HepG2 (cell line): Measurements from ENCODE around the gene KIF22. TPM values are rescaled to one million over a fixed set of nuclear protein-coding genes. Genes with fewer than 3 reads are reported as not detected.

Source experiments
- ATAD3A ChIP-seq: sonication (generic); formaldehyde crosslinking; IDR thresholded peaks from 2 replicates; pipeline ENCODE4 v1.4.0; 2020; ENCODE audit warnings: missing genetic modification reagents
- BATF2 ChIP-seq: sonication (generic); formaldehyde crosslinking; IDR thresholded peaks from 2 replicates; pipeline ENCODE4 v1.8.0; 2022; ENCODE audit warnings: mild to moderate bottlenecking, missing genetic modification reagents, moderate library complexity
- CC2D1A ChIP-seq: sonication (generic); formaldehyde crosslinking; IDR thresholded peaks from 2 replicates; pipeline ENCODE4 v1.8.1; 2023; ENCODE audit warnings: mild to moderate bottlenecking, missing genetic modification reagents
- FOXA3 ChIP-seq: IDR thresholded peaks from 2 replicates; pipeline ENCODE4 v1.6.1; 2016; ENCODE audit warnings: missing genetic modification reagents, missing compliant biosample characterization
- GATAD1 ChIP-seq: IDR thresholded peaks from 2 replicates; pipeline ENCODE4 v1.6.1; 2016; ENCODE audit warnings: missing genetic modification reagents, missing compliant biosample characterization
- HMG20A ChIP-seq: IDR thresholded peaks from 2 replicates; pipeline ENCODE4 v1.6.1; 2016; ENCODE audit warnings: borderline replicate concordance
- KLF16 ChIP-seq, 2 experiments: sonication (generic) in 1 of 2; formaldehyde crosslinking in 1 of 2; IDR thresholded peaks; 2 replicates each; pipeline versions ENCODE4 v1.6.1 to v1.8.0; 2016 to 2023; ENCODE audit warnings: missing genetic modification reagents in 2 of 2, missing compliant biosample characterization in 1 of 2
- NFYC ChIP-seq: IDR thresholded peaks from 2 replicates; pipeline ENCODE4 v1.6.1; 2016; ENCODE audit warnings: missing genetic modification reagents, missing compliant biosample characterization
- POLR2G ChIP-seq: fragments of 200-400 bp; formaldehyde crosslinking; IDR thresholded peaks from 2 replicates; pipeline ENCODE4 v1.6.1; 2018; ENCODE audit warnings: mild to moderate bottlenecking, low read depth, low read length, moderate library complexity
- REPIN1 ChIP-seq: sonication (generic); formaldehyde crosslinking; IDR thresholded peaks from 2 replicates; pipeline ENCODE4 v1.8.0; 2022; ENCODE audit warnings: missing genetic modification reagents, low read depth, mild to moderate bottlenecking, borderline replicate concordance
- TRAFD1 ChIP-seq: sonication (generic); formaldehyde crosslinking; IDR thresholded peaks from 2 replicates; pipeline ENCODE4 v1.5.1; 2020; ENCODE audit warnings: missing genetic modification reagents, mild to moderate bottlenecking, borderline replicate concordance
- ZMYM3 ChIP-seq: sonication (generic); formaldehyde crosslinking; IDR thresholded peaks from 2 replicates; pipeline ENCODE4 v1.5.1; 2020; ENCODE audit warnings: mild to moderate bottlenecking, missing genetic modification reagents
- ZNF274 ChIP-seq: sonication (generic); formaldehyde crosslinking; IDR thresholded peaks from 2 replicates; pipeline ENCODE4 v1.5.1; 2020; ENCODE audit warnings: mild to moderate bottlenecking, missing genetic modification reagents
- ZNF530 ChIP-seq: sonication (generic); formaldehyde crosslinking; IDR thresholded peaks from 2 replicates; pipeline ENCODE4 v1.5.0; 2020; ENCODE audit warnings: low read depth, mild to moderate bottlenecking, missing genetic modification reagents
- ZNF547 ChIP-seq: sonication (generic); formaldehyde crosslinking; IDR thresholded peaks from 2 replicates; pipeline ENCODE4 v1.5.1; 2020; ENCODE audit warnings: mild to moderate bottlenecking, missing genetic modification reagents
- ZNF839 ChIP-seq: sonication (generic); formaldehyde crosslinking; IDR thresholded peaks from 2 replicates; pipeline ENCODE4 v1.4.0; 2020; ENCODE audit warnings: missing genetic modification reagents, mild to moderate bottlenecking, borderline replicate concordance
- ZZZ3 ChIP-seq: sonication (generic); formaldehyde crosslinking; IDR thresholded peaks from 2 replicates; pipeline ENCODE4 v1.4.0; 2020; ENCODE audit warnings: missing genetic modification reagents, mild to moderate bottlenecking, borderline replicate concordance
- polyA plus RNA-seq, 8 experiments: library from polyadenylated mRNA; depleted of rRNA in 3 of 8; stranded (reverse) in 7 of 8; unstranded in 1 of 8; fragments of >200 nt; fragmentation: Illumina TruSeq in 4 of 8; extraction: Trizol in 4 of 8; gene quantifications; 2 replicates each; pipeline versions ENCODE4 v1.2.1 to v1.2.3, GENCODE V29; 2011 to 2016; ENCODE audit warnings: low read depth in 4 of 8, missing spikeins in 1 of 8, mixed read lengths in 1 of 8; ENCODE audit not compliant: insufficient read depth in 1 of 8
- total RNA-seq, 5 experiments: library from RNA; depleted of rRNA; stranded (reverse); fragments of >200 nt; fragmentation: Illumina TruSeq; extraction: Trizol; gene quantifications; 2 replicates each; pipeline ENCODE4 v1.2.3, GENCODE V29; 2016; ENCODE audit warnings: low read depth in 1 of 5
- TF ChIP-seq, protein P1 (sequence below): IDR thresholded peaks from 2 replicates; pipeline ENCODE4 v1.6.1; 2016; ENCODE audit warnings: low read depth, borderline replicate concordance
- TF ChIP-seq, protein P2 (sequence below): sonication (generic); formaldehyde crosslinking; conservative IDR thresholded peaks from 2 replicates; pipeline ENCODE4 v1.5.0; 2020; ENCODE audit warnings: missing genetic modification reagents

The KIF22 gene
- total and polyA plus RNA-seq, 2 of the 13 experiments (the other 11 are each of a cell fraction or from before 2014, with no cell fraction given) = 95.8 to 118 TPM

DNA sequence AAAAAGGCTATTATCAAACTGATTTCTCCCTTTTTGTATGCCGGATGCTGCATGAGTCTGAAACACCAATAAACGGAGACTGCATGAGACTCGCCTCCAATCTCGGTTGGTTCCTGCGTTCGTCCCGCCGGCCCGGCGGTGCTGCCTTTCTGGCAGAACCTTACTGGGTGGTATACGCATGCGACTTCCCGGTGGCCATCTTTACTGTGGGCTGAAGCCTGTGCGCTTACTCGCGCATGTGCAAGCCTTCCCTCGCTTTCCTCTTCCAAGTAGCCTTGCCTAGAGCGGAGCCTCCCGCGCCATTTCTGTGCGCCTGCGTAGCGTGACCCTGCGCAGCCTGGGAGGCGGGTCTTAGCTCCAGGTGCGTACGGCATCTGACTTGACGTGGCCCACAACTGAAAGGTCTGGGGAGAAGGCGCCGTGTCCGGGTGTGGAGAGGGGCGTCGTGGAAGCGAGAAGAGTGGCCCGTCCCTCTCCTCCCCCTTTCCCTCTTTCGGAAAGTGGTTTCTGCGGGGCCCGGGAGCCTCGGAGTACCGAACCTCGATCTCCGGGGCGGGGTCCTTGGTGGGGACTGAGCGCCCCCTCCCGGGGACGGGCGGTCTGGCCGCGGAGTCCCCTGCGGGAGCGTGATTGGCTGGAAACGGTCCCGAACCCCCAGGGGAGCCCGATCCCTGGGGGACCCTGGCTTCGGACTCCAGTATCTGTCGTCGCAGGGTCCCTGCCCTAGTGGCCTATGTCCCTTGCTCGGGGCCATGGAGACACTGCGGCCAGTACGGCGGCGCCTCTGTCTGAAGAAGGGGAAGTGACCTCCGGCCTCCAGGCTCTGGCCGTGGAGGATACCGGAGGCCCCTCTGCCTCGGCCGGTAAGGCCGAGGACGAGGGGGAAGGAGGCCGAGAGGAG, 25.5 kb downstream of the KIF22 start, which contains the start of gene PAGR1 (continued):
- TF ChIP-seq TRAFD1 (CRISPR knock-in tag) (peak; percentile 96; the same call in 1 of the 2 replicates), ZNF530 (CRISPR knock-in tag) (no peak), ZMYM3 (CRISPR knock-in tag) (peak; percentile 77; the same call in 1 of the 2 replicates), REPIN1 (CRISPR knock-in tag) (peak; percentile 76; the same call in 1 of the 2 replicates), CC2D1A (CRISPR knock-in tag) (no peak; the same call in 1 of the 2 replicates), KLF16 (CRISPR knock-in tag; IDR thresholded peaks at IDR 0.05) (peak in 1 of 2 experiments; percentile 38; a peak in 1 of 4 replicates), HMG20A (CRISPR knock-in tag) (0 out of 2 replicates have a peak, but pooled peaks have one; percentile 40), NFYC (CRISPR knock-in tag) (peak; percentile 59; the same call in 1 of the 2 replicates), BATF2 (CRISPR knock-in tag) (0 out of 2 replicates have a peak, but pooled peaks have one; percentile 26), FOXA3 (peak; percentile 63), ZZZ3 (CRISPR knock-in tag) (peak; percentile 86; the same call in 1 of the 2 replicates), ATAD3A (CRISPR knock-in tag) (0 out of 2 replicates have a peak, but pooled peaks have one; percentile 64), POLR2G (peak; percentile 95), GATAD1 (CRISPR knock-in tag) (peak; percentile 90), ZNF547 (CRISPR knock-in tag) (peak; percentile 98), ZNF839 (no peak), ZNF274 (peak; percentile 97)
- TF ChIP-seq, protein P1, sequence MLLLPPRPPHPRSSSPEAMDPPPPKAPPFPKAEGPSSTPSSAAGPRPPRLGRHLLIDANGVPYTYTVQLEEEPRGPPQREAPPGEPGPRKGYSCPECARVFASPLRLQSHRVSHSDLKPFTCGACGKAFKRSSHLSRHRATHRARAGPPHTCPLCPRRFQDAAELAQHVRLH = peak; percentile 81; the same call in 1 of the 2 replicates
- TF ChIP-seq, protein P2, sequence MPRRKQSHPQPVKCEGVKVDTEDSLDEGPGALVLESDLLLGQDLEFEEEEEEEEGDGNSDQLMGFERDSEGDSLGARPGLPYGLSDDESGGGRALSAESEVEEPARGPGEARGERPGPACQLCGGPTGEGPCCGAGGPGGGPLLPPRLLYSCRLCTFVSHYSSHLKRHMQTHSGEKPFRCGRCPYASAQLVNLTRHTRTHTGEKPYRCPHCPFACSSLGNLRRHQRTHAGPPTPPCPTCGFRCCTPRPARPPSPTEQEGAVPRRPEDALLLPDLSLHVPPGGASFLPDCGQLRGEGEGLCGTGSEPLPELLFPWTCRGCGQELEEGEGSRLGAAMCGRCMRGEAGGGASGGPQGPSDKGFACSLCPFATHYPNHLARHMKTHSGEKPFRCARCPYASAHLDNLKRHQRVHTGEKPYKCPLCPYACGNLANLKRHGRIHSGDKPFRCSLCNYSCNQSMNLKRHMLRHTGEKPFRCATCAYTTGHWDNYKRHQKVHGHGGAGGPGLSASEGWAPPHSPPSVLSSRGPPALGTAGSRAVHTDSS = 0 out of 2 replicates have a peak, but pooled peaks have one; percentile 18
